T-helper 2 cell (primary cell): ENCODE measurements around the gene ALS2.
"Not testable (repeated sequence)": the region's sequence is repeated elsewhere in the genome, so short reads cannot be mapped to it uniquely, and the experiment has no call there.

Experiments used
- DNase-seq, 5 experiments: peaks; one replicate each; pipeline versions ENCODE4 v3.0.0 to v3.0.0-alpha.2; 2012 to 2022

ALS2 gene

GRCh38 chr2:201674298-201674697, 106.4 kb downstream of the ALS2 start:
- DNase-seq, result peak in 1 of 5 experiments; percentile 36

GRCh38 chr2:201673546-201673945, 107.2 kb downstream of the ALS2 start:
- DNase-seq, result no peak

DNA sequence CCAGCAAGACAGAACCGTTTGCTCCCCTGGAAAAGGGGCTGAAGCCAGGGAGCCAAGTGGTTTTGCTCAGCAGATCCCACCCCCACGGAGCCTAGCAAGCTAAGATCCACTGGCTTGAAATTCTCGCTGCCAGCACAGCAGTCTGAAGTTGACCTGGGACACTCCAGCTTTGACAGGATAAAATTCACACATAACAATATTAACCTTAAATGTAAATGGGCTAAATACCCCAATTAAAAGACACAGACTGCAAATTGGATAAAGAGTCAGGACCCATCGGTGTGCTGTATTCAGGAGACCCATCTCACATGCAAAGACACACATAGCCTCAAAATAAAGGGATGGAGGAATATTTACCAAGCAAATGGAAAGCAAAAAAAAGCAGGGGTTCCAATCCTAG, 109.5 kb downstream of the ALS2 start:
- DNase-seq, result not testable (repeated sequence)

DNA sequence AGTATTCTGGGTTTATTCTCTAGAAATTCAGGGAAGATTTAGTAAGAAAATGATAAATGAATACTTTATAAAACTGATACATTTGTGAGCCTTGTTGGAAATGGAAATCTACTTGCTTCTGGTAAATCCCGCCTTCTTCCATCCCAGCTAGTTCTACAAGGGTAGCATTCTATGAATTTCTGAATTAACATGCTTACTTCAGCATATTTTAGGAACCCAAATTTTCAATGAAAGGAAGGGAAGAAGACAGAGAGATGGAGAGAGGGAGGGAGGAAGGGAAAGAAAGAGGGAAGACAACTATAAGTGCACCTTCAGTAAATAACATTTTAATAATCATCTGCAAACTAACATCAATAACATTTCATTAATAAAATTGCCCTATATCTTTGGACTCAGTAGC, 110.9 kb downstream of the ALS2 start:
- DNase-seq, result no peak

GRCh38 chr2:201668402-201668910, 112.3 kb downstream of the ALS2 start:
- no peak for DNase-seq

- no peak for DNase-seq
Observed at GRCh38 chr2:201664334-201664733, 116.4 kb downstream of the ALS2 start.

DNA sequence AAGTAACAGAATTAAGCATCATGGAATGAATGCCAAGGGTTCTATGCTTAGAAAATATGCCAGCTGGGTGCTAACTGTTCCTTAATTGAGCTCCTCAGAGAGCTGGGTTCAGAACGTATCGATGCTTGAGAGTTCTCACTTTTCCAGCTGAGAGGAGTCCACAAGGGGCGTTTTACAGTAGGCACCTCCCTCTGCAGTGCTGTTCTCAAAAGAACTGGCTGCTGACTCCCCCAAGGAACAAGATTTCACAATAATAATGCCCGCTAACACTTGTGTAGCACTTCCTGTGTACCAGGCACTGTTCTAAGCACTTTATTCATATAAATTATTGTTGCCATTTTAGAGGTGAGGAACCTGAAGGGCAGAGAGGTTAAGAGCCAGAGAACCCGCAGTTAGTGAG, 119.4 kb downstream of the ALS2 start:
- DNase-seq, result no peak

DNA sequence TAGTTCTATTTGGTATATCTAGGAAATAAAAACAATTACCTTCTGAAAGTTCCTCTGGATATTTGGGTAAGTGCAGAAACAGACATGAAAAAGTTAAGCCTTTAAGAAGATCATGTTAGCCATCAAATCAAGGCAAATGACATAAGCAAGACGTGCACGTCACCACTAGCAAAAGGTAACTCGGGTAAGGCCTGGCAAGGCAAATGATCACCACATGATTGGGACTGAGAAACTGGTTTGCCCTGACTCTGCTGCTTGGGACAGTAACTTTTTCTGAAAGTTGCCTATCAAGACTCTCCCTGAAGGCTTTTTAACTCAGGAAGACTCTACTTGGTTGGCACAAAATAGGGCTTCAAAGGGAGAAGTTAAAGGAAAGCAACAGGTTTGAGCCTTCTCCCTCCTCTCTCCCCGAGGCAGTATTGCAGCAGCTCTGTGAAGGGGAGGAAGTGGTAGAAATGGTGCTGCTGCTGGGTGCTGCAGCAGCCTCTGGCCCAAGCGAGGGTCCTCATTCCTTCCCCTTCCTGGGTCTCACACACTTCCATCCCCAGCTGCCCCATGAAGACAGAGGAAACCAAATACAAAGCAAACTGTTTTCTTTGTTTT, 120.3 kb downstream of the ALS2 start:
- no peak for DNase-seq

GRCh38 chr2:201656740-201657139, 124.0 kb downstream of the ALS2 start:
- DNase-seq, result no peak

GRCh38 chr2:201656102-201656501, 124.6 kb downstream of the ALS2 start:
- DNase-seq, result peak in 1 of 5 experiments; percentile 34

DNA sequence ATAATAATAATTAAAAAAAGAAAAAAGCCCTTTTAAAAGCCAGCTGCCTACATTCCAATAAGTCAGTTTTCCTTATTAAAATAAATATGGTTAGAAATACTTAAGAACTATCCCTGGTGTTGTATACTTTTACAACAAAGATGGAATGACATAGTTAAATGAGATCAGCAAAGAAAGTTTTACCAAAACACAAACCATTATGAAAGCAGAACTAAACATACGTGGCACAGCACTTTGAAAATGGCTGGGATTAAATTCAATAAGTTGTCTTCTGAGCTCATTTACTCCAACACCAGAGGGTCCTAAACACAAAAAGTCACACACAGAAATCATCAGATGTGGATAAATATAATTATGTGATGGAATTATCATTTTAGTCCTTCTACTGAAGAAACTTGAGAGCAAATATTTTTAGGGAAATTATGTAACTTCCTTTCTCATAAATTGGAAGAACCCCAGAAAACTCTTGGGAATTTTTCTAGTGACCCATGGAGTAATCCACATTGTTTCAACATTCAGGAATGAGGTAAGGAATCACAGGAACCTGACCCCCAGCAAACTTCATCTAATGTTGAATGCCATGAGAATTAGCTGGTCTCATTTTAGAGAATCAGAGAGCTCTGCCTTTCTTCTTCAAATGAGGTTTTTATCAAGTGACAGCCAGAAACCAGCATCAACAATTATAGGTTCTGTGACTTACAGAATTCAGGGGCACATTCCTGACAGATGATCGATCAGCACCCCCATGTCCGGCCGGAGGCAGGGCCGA, 125.9 kb downstream of the ALS2 start:
- DNase-seq, result no peak

DNA sequence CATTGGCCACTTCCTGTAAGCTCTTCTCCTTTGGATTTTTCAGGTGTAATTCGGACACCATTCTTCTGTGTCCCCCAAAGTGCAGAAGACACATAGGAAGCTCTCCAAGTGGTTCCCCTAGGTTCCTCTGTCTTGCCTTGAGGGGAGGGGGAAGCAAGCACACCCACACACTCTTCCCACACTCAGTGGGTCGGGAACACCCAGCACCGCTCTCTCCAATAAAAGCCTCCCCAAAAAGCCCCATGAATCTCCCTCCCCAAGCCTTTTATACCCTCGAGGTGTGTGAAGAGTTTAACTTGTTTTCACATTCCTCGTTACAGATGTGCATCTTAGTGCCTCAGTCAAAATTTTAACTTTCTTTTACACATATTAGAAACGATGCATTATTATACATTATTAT, 127.5 kb downstream of the ALS2 start:
- DNase-seq, result no peak
